ENCODE measurements around the gene ARNT2. TPM values are rescaled to one million over a fixed set of nuclear protein-coding genes. Genes with fewer than 3 reads are reported as not detected.

ARNT2 gene
- total and polyA plus RNA-seq, 10 of the 15 experiments (the other 5 are each of a cell fraction or from before 2014, with no cell fraction given): 0.07 to 0.49 (median 0.09) TPM; not detected in 6

- Histone ChIP-seq H4K20me1 (ENCODE audit: control insufficient read depth, insufficient read depth) (no peaks in the 10 kb centered on the region), H3K9ac (ENCODE audit: control insufficient read depth, insufficient read depth, low read length) (no peak overlapping the region), H3K9me3 (replicated peaks; ENCODE audit: control insufficient read depth, insufficient read depth, low read length) (no peaks in the 10 kb centered on the region), H3K4me1 (ENCODE audit: control insufficient read depth, insufficient read depth, low read length) (no peaks in the 10 kb centered on the region), H3K36me3 (ENCODE audit: control insufficient read depth in 2 of 2, insufficient read depth in 2 of 2, low read length in 1 of 2) (no peaks in the 10 kb centered on the region), H3K27me3 (replicated peaks in 1 of 2; ENCODE audit: control insufficient read depth in 2 of 2, insufficient read depth in 2 of 2, low read length in 1 of 2) (peaks cover 0 to 3% of the 10 kb centered on the region in 2 experiments; a peak in 3 of 4 replicates), H3K79me2 (ENCODE audit: control insufficient read depth, insufficient read depth, low read length) (no peaks in the 10 kb centered on the region), H3K27ac (ENCODE audit: control insufficient read depth, insufficient read depth) (no peak overlapping the region), H2AFZ (ENCODE audit: control insufficient read depth, low read depth, low read length) (no peak overlapping the region), H3K4me2 (ENCODE audit: control insufficient read depth, insufficient read depth) (no peak overlapping the region), H3K4me3 (no peak overlapping the region)
- RAD21 ChIA-PET (ENCODE audit: unreplicated experiment): no interaction called here
- intact Hi-C loops (cut with micrococcal nuclease; ENCODE audit: unreplicated experiment): no loop called here
- DNase-seq (ENCODE audit: low read depth, low spot score) (no peak), FAIRE-seq (no peak), ATAC-seq (no peak)
- POLR2A ChIA-PET: no interaction called here
- TF ChIP-seq ZSCAN29 (IDR thresholded peaks at IDR 0.05): no peak
- no peak for TF ChIP-seq ASH2L (IDR thresholded peaks at IDR 0.05; ENCODE audit: borderline replicate concordance, low read depth)
- no peak for TF ChIP-seq YBX1 (IDR thresholded peaks at IDR 0.05)
- 27% methylated on average over 3 of the region's 3 CpGs for WGBS (ENCODE audit: insufficient coverage, insufficient replicate concordance, low lambda C conversion rate, missing lambda C conversion rate)
- SMC1A ChIA-PET (ENCODE audit: uncharacterized antibody, unreplicated experiment): no interaction called here
- BruUV-seq (replicated peaks): no TSS peak
- in situ Hi-C loops (cut with MboI): no loop called here
- CTCF ChIA-PET: no interaction called here
Measured at GRCh38 chr15:80441041-80441440, 36.9 kb downstream of the ARNT2 start.

GRCh38 chr15:80441714-80442113, 37.5 kb downstream of the ARNT2 start:
- in situ Hi-C loops (cut with MboI): no loop called here
- BruUV-seq (replicated peaks): no TSS peak

More at GRCh38 chr15:80441714-80442113, 37.5 kb downstream of the ARNT2 start:
- no peaks in the 10 kb centered on the region for H3K36me3 ChIP-seq (ENCODE audit: control insufficient read depth in 2 of 2, insufficient read depth in 2 of 2, low read length in 1 of 2)
- no peaks in the 10 kb centered on the region for H4K20me1 ChIP-seq (ENCODE audit: control insufficient read depth, insufficient read depth)
- no peak overlapping the region for H3K9ac ChIP-seq (ENCODE audit: control insufficient read depth, insufficient read depth, low read length)
- ATAC-seq (no peak), DNase-seq (ENCODE audit: low read depth, low spot score) (no peak), FAIRE-seq (no peak)
- POLR2A ChIA-PET: no interaction called here
- SMC1A ChIA-PET (ENCODE audit: uncharacterized antibody, unreplicated experiment): no interaction called here
- no peak for TF ChIP-seq STAT1 (conservative IDR thresholded peaks at IDR 0.05)
- TF ChIP-seq ZNF592 (IDR thresholded peaks at IDR 0.05): no peak
- TF ChIP-seq CEBPZ (IDR thresholded peaks at IDR 0.05; ENCODE audit: low read depth, low read length): no peak
- H3K4me2 ChIP-seq (ENCODE audit: control insufficient read depth, insufficient read depth): no peak overlapping the region
- H3K4me3 ChIP-seq: no peak overlapping the region
- no peaks in the 10 kb centered on the region for H3K79me2 ChIP-seq (ENCODE audit: control insufficient read depth, insufficient read depth, low read length)
- no peak overlapping the region for H3K27ac ChIP-seq (ENCODE audit: control insufficient read depth, insufficient read depth)
- no peaks in the 10 kb centered on the region for H3K4me1 ChIP-seq (ENCODE audit: control insufficient read depth, insufficient read depth, low read length)
- intact Hi-C loops (cut with micrococcal nuclease; ENCODE audit: unreplicated experiment): no loop called here
- H3K9me3 ChIP-seq (replicated peaks; ENCODE audit: control insufficient read depth, insufficient read depth, low read length): no peaks in the 10 kb centered on the region
- WGBS (ENCODE audit: insufficient coverage, insufficient replicate concordance, low lambda C conversion rate, missing lambda C conversion rate): 21% methylated on average over 7 of the region's 7 CpGs
- H2AFZ ChIP-seq (ENCODE audit: control insufficient read depth, low read depth, low read length): no peak overlapping the region
- H3K27me3 ChIP-seq (replicated peaks in 1 of 2; ENCODE audit: control insufficient read depth in 2 of 2, insufficient read depth in 2 of 2, low read length in 1 of 2): peaks cover 0 to 3% of the 10 kb centered on the region in 2 experiments; a peak in 3 of 4 replicates
- CTCF ChIA-PET: interaction anchor here (0.8 kb wide), 1 partner anchor 334 kb away, joined by 3 read pairs; no protein-coding TSS in a partner anchor
- RAD21 ChIA-PET (ENCODE audit: unreplicated experiment): no interaction called here

All from GM12878 (cell line).